SU-DHL-6 (cell line): ENCODE measurements around the gene C1orf52.

Experiments
- H2AFZ ChIP-seq: fragments of 200-600 bp; sonication (generic); 2 replicates; pipeline ENCODE4 v1.6.1; 2014; ENCODE audit warnings: low read depth, mild to moderate bottlenecking, moderate library complexity, mixed read lengths, antibody characterized with exemption, low read length; ENCODE audit not compliant: severe bottlenecking
- H3F3A ChIP-seq: fragments of 200-600 bp; shearing (Covaris generic); 2 replicates; pipeline ENCODE4 v1.6.0; 2016; ENCODE audit warnings: antibody characterized with exemption, mild to moderate bottlenecking; ENCODE audit not compliant: insufficient read depth
- H3K27ac ChIP-seq: fragments of 200-600 bp; sonication (generic); 2 replicates; pipeline ENCODE4 v1.5.1; 2016; ENCODE audit warnings: low read depth, mild to moderate bottlenecking, low read length, moderate library complexity, mixed read lengths
- H3K27me3 ChIP-seq: fragments of 200-600 bp; sonication (generic), shearing (Covaris generic); 2 replicates; pipeline ENCODE4 v1.6.0; 2014; ENCODE audit warnings: mild to moderate bottlenecking, low read length
- H3K36me3 ChIP-seq: fragments of 200-600 bp; sonication (generic); 2 replicates; pipeline ENCODE4 v1.6.1; 2014; ENCODE audit warnings: mild to moderate bottlenecking, low read length, mixed read lengths
- H3K4me2 ChIP-seq: fragments of 300-600, 200-600 bp; shearing (Covaris generic), sonication (generic); 2 replicates; pipeline ENCODE4 v1.6.0; 2014; ENCODE audit warnings: low read length, low read depth, mild to moderate bottlenecking; ENCODE audit not compliant: poor library complexity, severe bottlenecking
- H3K4me3 ChIP-seq: fragments of 200-600 bp; sonication (generic); 2 replicates; pipeline ENCODE4 v1.5.1; 2014; ENCODE audit warnings: antibody characterized with exemption, low read length, mild to moderate bottlenecking, mixed read lengths; ENCODE audit not compliant: insufficient read depth, poor library complexity, severe bottlenecking
- H3K79me2 ChIP-seq: fragments of 200-600 bp; sonication (generic); 2 replicates; pipeline ENCODE4 v1.6.1; 2014; ENCODE audit warnings: mild to moderate bottlenecking, low read length, moderate library complexity; ENCODE audit not compliant: insufficient read depth
- H3K9ac ChIP-seq: fragments of 200-600 bp; sonication (generic); 2 replicates; pipeline ENCODE4 v1.7.0; 2014; ENCODE audit warnings: mild to moderate bottlenecking, low read length
- H3K9me2 ChIP-seq: fragments of 200-600 bp; sonication (generic); replicated peaks from 2 replicates; pipeline ENCODE4 v1.6.1; 2014; ENCODE audit warnings: low read length; ENCODE audit not compliant: insufficient read depth
- H3K9me3 ChIP-seq: fragments of 200-600 bp; sonication (generic); 2 replicates; pipeline ENCODE4 v1.6.1; 2014; ENCODE audit warnings: low read length, mixed read lengths; ENCODE audit not compliant: insufficient read depth
- H4K20me1 ChIP-seq: fragments of 200-600 bp; sonication (generic); 2 replicates; pipeline ENCODE4 v1.6.1; 2014; ENCODE audit warnings: low read depth, mild to moderate bottlenecking, antibody characterized with exemption, low read length, moderate library complexity, mixed read lengths
- CTCF ChIP-seq: fragments of 200-600 bp; sonication (generic); IDR thresholded peaks from one replicate; pipeline ENCODE4 v1.5.1; 2017; ENCODE audit warnings: antibody characterized with exemption, mild to moderate bottlenecking, low read length, moderate library complexity; ENCODE audit not compliant: insufficient read depth, poor library complexity, severe bottlenecking
- EZH2phosphoT487 ChIP-seq: fragments of 200-600 bp; sonication (generic), shearing (Covaris generic); conservative IDR thresholded peaks from 2 replicates; pipeline ENCODE4 v1.6.1; 2018; ENCODE audit warnings: mild to moderate bottlenecking, antibody characterized with exemption, low read length, moderate library complexity, mixed read lengths

The C1orf52 gene

GRCh38 chr1:85264150-85264549, 4.7 kb upstream of the C1orf52 start:
- H3K9ac ChIP-seq = no peak overlapping the region
- no peak overlapping the region for H2AFZ ChIP-seq
- peaks cover 35% of the 10 kb centered on the region; the same call in 1 of the 2 replicates for H3K36me3 ChIP-seq
- no peak overlapping the region for H3K4me2 ChIP-seq
- H3K79me2 ChIP-seq = peaks cover 3% of the 10 kb centered on the region
- no peaks in the 10 kb centered on the region for H3K9me2 ChIP-seq
- H3F3A ChIP-seq = peaks cover 13% of the 10 kb centered on the region; the same call in 1 of the 2 replicates
- H3K27me3 ChIP-seq = no peaks in the 10 kb centered on the region
- no peaks in the 10 kb centered on the region for H3K9me3 ChIP-seq
- TF ChIP-seq EZH2phosphoT487 = no peak
- TF ChIP-seq CTCF = no peak
- H3K4me3 ChIP-seq = no peak overlapping the region
- H3K27ac ChIP-seq = no peak overlapping the region
- 0 out of 2 replicates have a peak, but pooled peaks cover 4% of the 10 kb centered on the region for H4K20me1 ChIP-seq

GRCh38 chr1:85262985-85263384, 3.5 kb upstream of the C1orf52 start:
- no peaks in the 10 kb centered on the region for H3K9me2 ChIP-seq
- H4K20me1 ChIP-seq = peaks cover 10% of the 10 kb centered on the region
- H3K27ac ChIP-seq = no peak overlapping the region
- H3K4me2 ChIP-seq = no peak overlapping the region
- H2AFZ ChIP-seq = no peak overlapping the region
- no peak for TF ChIP-seq EZH2phosphoT487
- TF ChIP-seq CTCF = no peak
- H3F3A ChIP-seq = peaks cover 13% of the 10 kb centered on the region; the same call in 1 of the 2 replicates
- no peak overlapping the region for H3K9ac ChIP-seq
- H3K36me3 ChIP-seq = peaks cover 34% of the 10 kb centered on the region; the same call in 1 of the 2 replicates
- H3K79me2 ChIP-seq = peaks cover 15% of the 10 kb centered on the region
- H3K9me3 ChIP-seq = no peaks in the 10 kb centered on the region
- no peak overlapping the region for H3K4me3 ChIP-seq
- H3K27me3 ChIP-seq = no peaks in the 10 kb centered on the region

DNA sequence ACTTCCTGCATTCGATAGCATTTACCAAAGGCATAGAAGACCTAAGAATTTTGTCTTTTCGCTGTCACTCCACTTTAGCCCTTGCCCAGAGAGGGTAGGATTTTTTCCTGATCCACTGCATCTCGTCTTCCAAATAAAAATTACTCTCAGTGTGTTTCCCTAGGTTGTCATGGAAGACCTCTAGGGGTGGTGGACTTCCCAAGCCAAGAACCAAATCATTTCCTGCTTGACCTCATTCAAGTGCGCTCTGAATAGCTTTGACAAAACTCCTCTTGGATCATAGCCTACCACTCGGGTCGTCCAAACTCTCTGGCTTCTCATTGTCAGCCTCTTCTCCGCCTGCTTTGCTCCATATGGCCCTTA, 431 bp upstream of the C1orf52 start:
- peak overlapping the region; percentile 46 for H3K4me2 ChIP-seq
- no peak overlapping the region for H3K4me3 ChIP-seq
- TF ChIP-seq CTCF (no peak), EZH2phosphoT487 (no peak)
- peaks cover 25% of the 10 kb centered on the region; the same call in 1 of the 2 replicates for H3K36me3 ChIP-seq
- H3K9me3 ChIP-seq = no peaks in the 10 kb centered on the region
- H3F3A ChIP-seq = peaks cover 9% of the 10 kb centered on the region; the same call in 1 of the 2 replicates
- H2AFZ ChIP-seq = peak overlapping the region; percentile 90
- H3K27me3 ChIP-seq = no peaks in the 10 kb centered on the region
- H3K9ac ChIP-seq = 0 out of 2 replicates have a peak overlapping the region, but pooled peaks have one; percentile 85
- peaks cover 7% of the 10 kb centered on the region for H4K20me1 ChIP-seq
- no peaks in the 10 kb centered on the region for H3K9me2 ChIP-seq
- H3K79me2 ChIP-seq = peaks cover 25% of the 10 kb centered on the region
- H3K27ac ChIP-seq = no peak overlapping the region
